Hepatocyte (in vitro differentiated cells): ENCODE results near the gene ERICH4. TPM values are rescaled to one million over a fixed set of nuclear protein-coding genes. Genes with fewer than 3 reads are reported as not detected.

Experiments used
- DNase-seq: peaks from one replicate; pipeline ENCODE4 v3.0.0-alpha.2; 2016; ENCODE audit warnings: low spot score
- H2AFZ ChIP-seq: fragments of 200-600 bp; sonication (generic); 2 replicates; pipeline ENCODE4 v1.6.0; 2016; ENCODE audit warnings: antibody characterized with exemption, mild to moderate bottlenecking
- H3K27ac ChIP-seq: fragments of 200-600 bp; sonication (generic); 2 replicates; pipeline ENCODE4 v1.5.1; 2016; ENCODE audit warnings: mild to moderate bottlenecking
- H3K27me3 ChIP-seq: fragments of 200-600 bp; sonication (generic); 2 replicates; pipeline ENCODE4 v1.6.1; 2016
- H3K36me3 ChIP-seq: fragments of 200-600 bp; sonication (generic); replicated peaks from 2 replicates; pipeline ENCODE4 v1.5.1; 2016; ENCODE audit warnings: low read depth; ENCODE audit not compliant: insufficient read depth
- H3K4me1 ChIP-seq: fragments of 200-600 bp; sonication (generic); 2 replicates; pipeline ENCODE4 v1.5.1; 2016; ENCODE audit warnings: mild to moderate bottlenecking, moderate library complexity; ENCODE audit not compliant: insufficient read depth
- H3K4me2 ChIP-seq: fragments of 200-600 bp; sonication (generic); 2 replicates; pipeline ENCODE4 v1.6.0; 2016
- H3K4me3 ChIP-seq: fragments of 200-600 bp; sonication (generic); 2 replicates; pipeline ENCODE4 v1.5.1; 2016; ENCODE audit warnings: mild to moderate bottlenecking
- H3K79me2 ChIP-seq: fragments of 200-600 bp; sonication (generic); 2 replicates; pipeline ENCODE4 v1.6.0; 2017; ENCODE audit warnings: mild to moderate bottlenecking
- H3K9me2 ChIP-seq: fragments of 200-600 bp; sonication (generic); replicated peaks from 2 replicates; pipeline ENCODE4 v1.6.0; 2017; ENCODE audit warnings: mild to moderate bottlenecking; ENCODE audit not compliant: insufficient read depth
- H3K9me3 ChIP-seq: fragments of 200-600 bp; sonication (generic); 2 replicates; pipeline ENCODE4 v1.5.1; 2016; ENCODE audit warnings: low read depth, mild to moderate bottlenecking
- H4K20me1 ChIP-seq: fragments of 200-600 bp; sonication (generic); 2 replicates; pipeline ENCODE4 v1.6.0; 2016; ENCODE audit warnings: mild to moderate bottlenecking; ENCODE audit not compliant: insufficient read depth, poor library complexity, severe bottlenecking
- EZH2 ChIP-seq: fragments of 200-600 bp; sonication (generic); IDR thresholded peaks from 2 replicates; pipeline ENCODE4 v1.6.1; 2016; ENCODE audit warnings: antibody characterized with exemption, mild to moderate bottlenecking, borderline replicate concordance
- EZH2phosphoT487 ChIP-seq: fragments of 200-600 bp; sonication (generic); IDR thresholded peaks from one replicate; pipeline ENCODE4 v1.6.1; 2018; ENCODE audit warnings: antibody characterized with exemption, mild to moderate bottlenecking, low read depth, moderate library complexity; ENCODE audit not compliant: unreplicated experiment, severe bottlenecking
- WGBS: methylation state at CpG from one replicate; pipeline ENCODE4 v1.1.6; 2016; ENCODE audit warnings: low lambda C conversion rate; ENCODE audit errors: missing lambda C conversion rate; 5-methylcytosine and 5-hydroxymethylcytosine counted together
- polyA plus RNA-seq: library from polyadenylated mRNA; unstranded; fragments of >200 nt; fragmentation: Nextera tagmentation; extraction: Ambion mirVana; gene quantifications from 2 replicates; pipeline ENCODE4 v1.2.1, GENCODE V29; 2016
- total RNA-seq: library from RNA; depleted of rRNA; stranded (reverse); fragments of >200 nt; gene quantifications from 2 replicates; pipeline ENCODE4 v1.2.3, GENCODE V29; 2014
- TF ChIP-seq, protein P1 (sequence below): fragments of 200-600 bp; sonication (generic); IDR thresholded peaks from 2 replicates; pipeline ENCODE4 v1.5.1; 2016; ENCODE audit warnings: antibody characterized with exemption, mild to moderate bottlenecking; ENCODE audit not compliant: poor library complexity

ERICH4 gene
- total and polyA plus RNA-seq, 2 experiments from 2014 or later, result 2.3 to 4.3 TPM

DNA sequence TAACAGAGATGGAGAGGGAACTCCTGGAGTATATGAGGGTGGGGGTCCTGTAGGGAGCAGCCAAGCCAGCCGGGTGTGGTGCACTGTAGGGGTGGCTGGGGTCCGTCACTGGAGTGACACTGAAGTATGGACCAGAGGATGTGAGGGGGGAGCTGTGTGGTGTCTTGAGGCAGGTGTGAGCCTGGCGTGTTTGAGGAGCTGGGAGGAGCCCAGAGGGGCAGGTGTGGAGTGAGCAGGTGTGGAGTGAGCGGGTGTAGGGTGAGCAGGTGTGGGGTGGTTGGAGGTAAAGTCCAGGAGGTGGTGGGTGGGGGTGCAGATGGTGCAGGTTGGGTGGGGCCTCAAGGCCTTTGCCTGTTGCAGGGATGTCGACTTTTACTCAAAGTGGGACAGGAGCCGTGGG, 21.6 kb upstream of the ERICH4 start:
- 83% methylated on average over 5 of the region's 6 CpGs for WGBS
- Histone ChIP-seq H3K36me3 (no peaks in the 10 kb centered on the region), H3K27ac (no peak overlapping the region)

DNA sequence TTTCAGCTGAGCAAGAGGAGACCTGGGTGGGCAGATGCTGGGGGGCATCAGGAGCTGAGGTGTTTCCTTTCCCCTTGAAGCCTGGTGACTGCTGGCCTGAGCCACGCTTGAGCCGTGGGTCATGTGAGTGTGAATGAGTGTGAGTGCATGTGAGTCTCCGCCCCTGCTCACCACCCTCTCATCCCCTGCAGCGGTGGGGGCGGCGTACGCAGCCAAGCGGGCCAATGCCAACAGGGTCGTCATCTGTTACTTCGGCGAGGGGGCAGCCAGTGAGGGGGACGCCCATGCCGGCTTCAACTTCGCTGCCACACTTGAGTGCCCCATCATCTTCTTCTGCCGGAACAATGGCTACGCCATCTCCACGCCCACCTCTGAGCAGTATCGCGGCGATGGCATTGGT, 21.0 kb upstream of the ERICH4 start:
- Histone ChIP-seq H3K4me1 (peaks cover 11% of the 10 kb centered on the region), H3K27me3 (no peaks in the 10 kb centered on the region), H3K4me3 (no peak overlapping the region), H3K79me2 (peaks cover 29% of the 10 kb centered on the region), H2AFZ (no peak overlapping the region), H3K4me2 (no peak overlapping the region), H3K36me3 (no peaks in the 10 kb centered on the region), H3K9me3 (no peaks in the 10 kb centered on the region), H4K20me1 (no peaks in the 10 kb centered on the region), H3K27ac (no peak overlapping the region), H3K9me2 (no peaks in the 10 kb centered on the region)
- no peak for DNase-seq
- TF ChIP-seq, protein P1, sequence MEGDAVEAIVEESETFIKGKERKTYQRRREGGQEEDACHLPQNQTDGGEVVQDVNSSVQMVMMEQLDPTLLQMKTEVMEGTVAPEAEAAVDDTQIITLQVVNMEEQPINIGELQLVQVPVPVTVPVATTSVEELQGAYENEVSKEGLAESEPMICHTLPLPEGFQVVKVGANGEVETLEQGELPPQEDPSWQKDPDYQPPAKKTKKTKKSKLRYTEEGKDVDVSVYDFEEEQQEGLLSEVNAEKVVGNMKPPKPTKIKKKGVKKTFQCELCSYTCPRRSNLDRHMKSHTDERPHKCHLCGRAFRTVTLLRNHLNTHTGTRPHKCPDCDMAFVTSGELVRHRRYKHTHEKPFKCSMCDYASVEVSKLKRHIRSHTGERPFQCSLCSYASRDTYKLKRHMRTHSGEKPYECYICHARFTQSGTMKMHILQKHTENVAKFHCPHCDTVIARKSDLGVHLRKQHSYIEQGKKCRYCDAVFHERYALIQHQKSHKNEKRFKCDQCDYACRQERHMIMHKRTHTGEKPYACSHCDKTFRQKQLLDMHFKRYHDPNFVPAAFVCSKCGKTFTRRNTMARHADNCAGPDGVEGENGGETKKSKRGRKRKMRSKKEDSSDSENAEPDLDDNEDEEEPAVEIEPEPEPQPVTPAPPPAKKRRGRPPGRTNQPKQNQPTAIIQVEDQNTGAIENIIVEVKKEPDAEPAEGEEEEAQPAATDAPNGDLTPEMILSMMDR, result no peak
- no peak for TF ChIP-seq EZH2
- TF ChIP-seq EZH2phosphoT487, result no peak
- WGBS, result 97% methylated on average over 14 of the region's 20 CpGs

More for the DNA sequence above, 21.6 kb upstream of the ERICH4 start:
- no peaks in the 10 kb centered on the region for H3K9me3 ChIP-seq
- H2AFZ ChIP-seq, result no peak overlapping the region
- H4K20me1 ChIP-seq, result no peaks in the 10 kb centered on the region
- no peak overlapping the region for H3K4me2 ChIP-seq
- peaks cover 4% of the 10 kb centered on the region for H3K4me1 ChIP-seq
- no peaks in the 10 kb centered on the region for H3K9me2 ChIP-seq
- no peaks in the 10 kb centered on the region for H3K27me3 ChIP-seq
- TF ChIP-seq, protein P1, result no peak
- TF ChIP-seq EZH2phosphoT487 (no peak), EZH2 (no peak)
- DNase-seq, result no peak
- no peak overlapping the region for H3K4me3 ChIP-seq
- H3K79me2 ChIP-seq, result peaks cover 22% of the 10 kb centered on the region

DNA sequence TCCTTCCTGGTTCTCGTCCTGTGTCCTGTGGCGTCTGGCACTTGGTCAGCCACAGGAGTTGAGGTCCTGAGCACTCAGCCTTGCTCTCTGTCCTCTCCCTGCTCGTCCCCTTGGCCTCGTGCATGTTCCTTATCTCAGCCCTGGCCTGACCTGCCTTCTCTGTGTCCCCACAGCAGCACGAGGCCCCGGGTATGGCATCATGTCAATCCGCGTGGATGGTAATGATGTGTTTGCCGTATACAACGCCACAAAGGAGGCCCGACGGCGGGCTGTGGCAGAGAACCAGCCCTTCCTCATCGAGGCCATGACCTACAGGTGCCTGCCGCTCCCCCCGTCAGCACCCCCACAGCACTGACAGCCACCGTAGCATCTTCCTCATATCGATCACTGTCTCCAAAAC, 20.5 kb upstream of the ERICH4 start:
- H3K27ac ChIP-seq, result no peak overlapping the region
- no peak for DNase-seq

More for the DNA sequence above, 20.5 kb upstream of the ERICH4 start:
- H3K27me3 ChIP-seq, result no peaks in the 10 kb centered on the region
- TF ChIP-seq EZH2phosphoT487, result no peak
- TF ChIP-seq, protein P1, result no peak
- no peak for TF ChIP-seq EZH2
- H3K4me1 ChIP-seq, result peaks cover 12% of the 10 kb centered on the region
- H3K9me2 ChIP-seq, result no peaks in the 10 kb centered on the region
- H3K79me2 ChIP-seq, result peaks cover 30% of the 10 kb centered on the region
- no peak overlapping the region for H3K4me2 ChIP-seq
- WGBS, result 90% methylated on average over 18 of the region's 18 CpGs
- H3K4me3 ChIP-seq, result no peak overlapping the region
- H4K20me1 ChIP-seq, result no peaks in the 10 kb centered on the region
- no peaks in the 10 kb centered on the region for H3K9me3 ChIP-seq
- no peaks in the 10 kb centered on the region for H3K36me3 ChIP-seq
- H2AFZ ChIP-seq, result no peak overlapping the region
